Peyer's patch (tissue), 4 donors: Measurements from ENCODE around the gene CDK11B. TPM values are rescaled to one million over a fixed set of nuclear protein-coding genes. Genes with fewer than 3 reads are reported as not detected.

Experiments used
- DNase-seq, 3 donors: peaks; one replicate each; pipeline ENCODE4 v3.0.0-alpha.2; 2017 to 2019
- H3K27ac ChIP-seq, 4 donors: fragments of 200-600 bp; sonication (generic); one replicate each; pipeline ENCODE4 v1.5.1; 2016 to 2019
- H3K27me3 ChIP-seq, 2 donors: fragments of 200-600 bp; sonication (generic); one replicate each; pipeline ENCODE4 v1.5.1; 2019
- H3K36me3 ChIP-seq, 3 donors: fragments of 200-600 bp; sonication (generic); one replicate each; pipeline ENCODE4 v1.5.1; 2016 to 2019
- H3K4me1 ChIP-seq, 4 donors: fragments of 200-600 bp; sonication (generic); one replicate each; pipeline ENCODE4 v1.5.1; 2016 to 2019
- H3K4me3 ChIP-seq, 4 donors: fragments of 200-600 bp; sonication (generic); 1 replicate in 3 of 4; 2 replicates in 1 of 4; pipeline ENCODE4 v1.5.1; 2016 to 2019; ENCODE audit warnings: mild to moderate bottlenecking in 1 of 4
- H3K9me3 ChIP-seq, 4 donors: fragments of 200-600 bp; sonication (generic); one replicate each; pipeline ENCODE4 v1.5.1; 2016 to 2019; ENCODE audit warnings: mild to moderate bottlenecking in 1 of 4
- POLR2A ChIP-seq, 2 donors: fragments of 450-650 bp; IDR thresholded peaks; one replicate each; pipeline ENCODE4 v1.5.1; 2017; ENCODE audit warnings: antibody characterized with exemption in 2 of 2, mild to moderate bottlenecking in 2 of 2, moderate library complexity in 2 of 2
- total RNA-seq, 4 donors: library from RNA; depleted of rRNA; stranded (reverse); fragments of >200 nt; gene quantifications; one replicate each; pipeline ENCODE4 v1.1.0, GENCODE V29; 2016
- TF ChIP-seq, protein P1 (sequence below), 6 experiments: fragments of 450-650 bp in 4 of 6; fragments of 200-600 bp in 2 of 6; sonication (generic) in 1 of 6; IDR thresholded peaks; one replicate each; pipeline ENCODE4 v1.5.1; 2017 to 2019; ENCODE audit warnings: antibody characterized with exemption in 6 of 6, mild to moderate bottlenecking in 3 of 6, moderate library complexity in 1 of 6

The CDK11B gene
- total RNA-seq, 4 donors from 2014 or later: 25.7 to 124 (median 40.9) TPM

DNA sequence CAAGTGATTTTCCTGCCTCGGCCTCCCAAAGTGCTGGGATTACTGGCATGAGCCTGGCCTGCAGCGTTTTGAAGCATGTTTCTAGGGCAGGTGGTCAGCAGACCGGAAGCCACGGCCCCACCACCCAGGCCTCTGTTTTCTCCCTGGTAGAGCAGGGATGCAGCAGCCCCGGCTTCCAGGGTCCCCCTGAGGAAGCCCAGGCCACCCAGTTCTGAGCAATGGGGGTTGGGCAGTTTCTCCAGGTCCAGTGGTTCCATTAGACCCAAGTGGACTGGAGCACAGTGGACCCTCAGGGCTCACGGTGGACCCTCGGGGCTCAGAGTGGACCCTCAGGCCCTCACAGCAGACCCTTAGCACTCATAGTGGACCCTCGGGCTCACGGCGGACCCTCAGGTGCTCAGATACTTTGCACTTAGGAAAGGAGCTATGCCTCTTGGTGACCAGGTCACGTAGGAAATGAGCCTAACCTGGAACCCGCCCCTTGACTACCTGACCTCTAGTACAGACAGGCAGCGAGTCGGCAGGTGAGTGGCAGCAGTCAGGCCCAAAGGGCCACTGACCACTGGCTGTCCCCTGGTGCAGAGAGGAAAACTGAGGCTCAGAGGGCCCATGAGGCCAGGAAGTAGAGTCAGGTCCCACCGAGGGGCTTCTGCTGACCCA lies 54.3 kb downstream of the CDK11B start:
- no peaks in the 10 kb centered on the region for H3K9me3 ChIP-seq
- no peaks in the 10 kb centered on the region for H3K36me3 ChIP-seq
- H3K4me3 ChIP-seq: no peak overlapping the region
- H3K27ac ChIP-seq: no peak overlapping the region
- no peak for TF ChIP-seq POLR2A (IDR thresholded peaks at IDR 0.05)
- TF ChIP-seq, protein P1, sequence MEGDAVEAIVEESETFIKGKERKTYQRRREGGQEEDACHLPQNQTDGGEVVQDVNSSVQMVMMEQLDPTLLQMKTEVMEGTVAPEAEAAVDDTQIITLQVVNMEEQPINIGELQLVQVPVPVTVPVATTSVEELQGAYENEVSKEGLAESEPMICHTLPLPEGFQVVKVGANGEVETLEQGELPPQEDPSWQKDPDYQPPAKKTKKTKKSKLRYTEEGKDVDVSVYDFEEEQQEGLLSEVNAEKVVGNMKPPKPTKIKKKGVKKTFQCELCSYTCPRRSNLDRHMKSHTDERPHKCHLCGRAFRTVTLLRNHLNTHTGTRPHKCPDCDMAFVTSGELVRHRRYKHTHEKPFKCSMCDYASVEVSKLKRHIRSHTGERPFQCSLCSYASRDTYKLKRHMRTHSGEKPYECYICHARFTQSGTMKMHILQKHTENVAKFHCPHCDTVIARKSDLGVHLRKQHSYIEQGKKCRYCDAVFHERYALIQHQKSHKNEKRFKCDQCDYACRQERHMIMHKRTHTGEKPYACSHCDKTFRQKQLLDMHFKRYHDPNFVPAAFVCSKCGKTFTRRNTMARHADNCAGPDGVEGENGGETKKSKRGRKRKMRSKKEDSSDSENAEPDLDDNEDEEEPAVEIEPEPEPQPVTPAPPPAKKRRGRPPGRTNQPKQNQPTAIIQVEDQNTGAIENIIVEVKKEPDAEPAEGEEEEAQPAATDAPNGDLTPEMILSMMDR (IDR thresholded peaks at IDR 0.05): no peak
- DNase-seq: no peak
- peaks cover 0 to 9% (median 3%) of the 10 kb centered on the region in 4 donors for H3K4me1 ChIP-seq
- H3K27me3 ChIP-seq: peaks cover 0 to 6% of the 10 kb centered on the region in 2 donors

DNA sequence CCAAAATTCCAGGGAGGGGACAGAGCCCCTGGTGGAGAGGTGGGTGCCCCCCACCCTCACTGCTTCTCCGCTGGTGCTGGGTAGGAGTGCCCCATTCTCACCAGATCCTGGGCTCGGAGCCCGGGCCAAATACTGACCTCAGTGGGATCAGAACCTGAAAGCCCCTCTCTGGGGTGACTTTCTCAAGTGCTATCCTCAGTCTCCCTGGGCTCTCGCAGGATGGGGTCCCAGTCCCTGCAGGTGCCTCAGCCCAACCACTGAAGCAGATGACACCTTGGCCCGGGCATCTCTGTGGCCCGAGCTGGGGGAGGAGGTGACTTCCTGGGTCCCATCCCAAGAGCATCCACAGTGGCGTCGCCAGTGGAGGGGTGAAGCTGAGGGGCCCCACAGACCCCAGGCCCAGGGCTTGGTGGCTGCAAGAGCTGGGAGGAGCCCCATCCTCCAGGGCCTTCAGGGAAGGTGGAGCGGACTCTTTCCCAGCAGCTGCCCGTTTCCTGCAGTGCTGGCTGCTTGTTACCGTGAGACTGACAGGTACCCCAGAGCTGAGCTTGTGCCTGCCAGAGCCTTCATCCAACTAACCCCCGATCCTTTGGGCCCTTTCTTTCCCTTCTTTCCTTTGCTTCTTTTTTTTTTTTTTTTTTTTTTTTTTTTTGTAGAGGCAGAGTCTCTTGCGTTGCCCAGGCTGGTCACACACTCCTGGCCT lies 55.0 kb downstream of the CDK11B start:
- peaks cover 0 to 10% of the 10 kb centered on the region in 2 donors for H3K27me3 ChIP-seq
- H3K4me3 ChIP-seq: no peak overlapping the region
- no peak for TF ChIP-seq POLR2A (IDR thresholded peaks at IDR 0.05)
- TF ChIP-seq, protein P1 (IDR thresholded peaks at IDR 0.05): no peak
- H3K9me3 ChIP-seq: no peaks in the 10 kb centered on the region
- no peak overlapping the region for H3K27ac ChIP-seq
- no peak for DNase-seq
- no peaks in the 10 kb centered on the region for H3K36me3 ChIP-seq
- H3K4me1 ChIP-seq: peaks cover 0 to 15% (median 6%) of the 10 kb centered on the region in 4 donors

DNA sequence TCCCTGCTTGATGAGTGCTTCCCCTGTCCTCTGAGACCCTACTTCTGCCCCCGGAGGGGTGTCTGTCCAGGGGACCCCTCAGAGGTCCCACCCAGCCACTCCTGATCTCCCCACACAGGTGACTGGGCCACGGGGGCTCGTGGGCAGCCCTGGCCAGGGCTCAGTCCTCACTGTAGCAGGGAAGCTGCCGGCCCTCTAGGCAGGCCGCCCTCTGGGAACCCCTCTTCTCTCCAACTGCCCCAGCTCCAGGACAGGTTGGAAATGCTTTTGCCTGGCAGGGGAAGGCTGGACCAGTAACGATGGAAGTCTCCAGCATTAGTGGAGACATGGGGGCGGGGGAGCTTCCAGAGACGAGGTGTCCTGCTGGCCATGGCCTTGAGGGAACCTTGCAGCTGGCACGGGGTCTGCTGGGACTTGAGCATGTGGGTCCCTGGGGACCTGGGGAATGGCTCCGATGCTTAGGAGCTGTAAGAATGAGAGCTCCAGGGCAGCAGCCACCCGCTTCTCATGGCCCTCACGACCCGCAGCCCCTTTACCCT lies 55.8 kb downstream of the CDK11B start:
- Histone ChIP-seq H3K27me3 (peaks cover 0 to 10% of the 10 kb centered on the region in 2 donors), H3K36me3 (no peaks in the 10 kb centered on the region), H3K4me3 (no peak overlapping the region), H3K4me1 (peaks cover 0 to 15% (median 6%) of the 10 kb centered on the region in 4 donors), H3K27ac (no peak overlapping the region), H3K9me3 (no peaks in the 10 kb centered on the region)
- DNase-seq: no peak
- TF ChIP-seq, protein P1 (IDR thresholded peaks at IDR 0.05): no peak
- no peak for TF ChIP-seq POLR2A (IDR thresholded peaks at IDR 0.05)

DNA sequence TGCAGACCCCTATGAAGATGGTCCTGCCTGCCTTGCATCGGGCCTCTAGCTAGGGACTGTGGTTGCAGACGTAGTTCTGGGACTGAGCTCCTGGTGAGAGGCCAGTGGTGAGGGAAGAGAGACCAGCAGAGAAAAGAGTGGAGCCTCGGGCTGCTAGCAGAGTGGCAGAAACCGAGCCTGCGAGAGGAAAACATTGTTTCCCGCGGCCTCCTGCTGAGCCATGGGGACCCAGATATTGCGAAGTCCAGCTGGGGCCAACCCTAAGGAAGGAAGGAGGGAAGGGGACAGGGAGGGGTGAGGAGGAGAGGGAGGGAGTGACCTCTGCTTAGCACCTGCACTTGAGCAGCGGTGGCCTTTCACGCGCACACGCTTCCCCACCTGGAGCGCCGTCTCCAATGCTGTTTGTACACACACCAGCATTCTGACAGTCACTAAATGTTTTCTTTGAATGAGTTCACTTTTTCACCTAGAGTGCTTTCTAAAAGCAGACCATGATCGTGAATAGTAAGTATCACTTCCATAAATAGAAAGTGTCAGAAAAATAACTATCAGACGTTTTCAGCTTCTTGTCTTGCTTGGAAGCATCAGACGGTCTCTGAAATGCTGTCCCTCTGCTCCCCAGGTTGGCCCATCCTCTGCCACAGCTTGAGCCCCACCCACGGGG lies 56.4 kb downstream of the CDK11B start:
- H3K27me3 ChIP-seq: peaks cover 0 to 10% of the 10 kb centered on the region in 2 donors
- H3K36me3 ChIP-seq: no peaks in the 10 kb centered on the region
- H3K4me1 ChIP-seq: peaks cover 0 to 21% (median 6%) of the 10 kb centered on the region in 4 donors
- H3K27ac ChIP-seq: no peak overlapping the region
- TF ChIP-seq, protein P1 (IDR thresholded peaks at IDR 0.05): no peak
- TF ChIP-seq POLR2A (IDR thresholded peaks at IDR 0.05): no peak
- DNase-seq: no peak
- no peak overlapping the region for H3K4me3 ChIP-seq
- no peaks in the 10 kb centered on the region for H3K9me3 ChIP-seq

DNA sequence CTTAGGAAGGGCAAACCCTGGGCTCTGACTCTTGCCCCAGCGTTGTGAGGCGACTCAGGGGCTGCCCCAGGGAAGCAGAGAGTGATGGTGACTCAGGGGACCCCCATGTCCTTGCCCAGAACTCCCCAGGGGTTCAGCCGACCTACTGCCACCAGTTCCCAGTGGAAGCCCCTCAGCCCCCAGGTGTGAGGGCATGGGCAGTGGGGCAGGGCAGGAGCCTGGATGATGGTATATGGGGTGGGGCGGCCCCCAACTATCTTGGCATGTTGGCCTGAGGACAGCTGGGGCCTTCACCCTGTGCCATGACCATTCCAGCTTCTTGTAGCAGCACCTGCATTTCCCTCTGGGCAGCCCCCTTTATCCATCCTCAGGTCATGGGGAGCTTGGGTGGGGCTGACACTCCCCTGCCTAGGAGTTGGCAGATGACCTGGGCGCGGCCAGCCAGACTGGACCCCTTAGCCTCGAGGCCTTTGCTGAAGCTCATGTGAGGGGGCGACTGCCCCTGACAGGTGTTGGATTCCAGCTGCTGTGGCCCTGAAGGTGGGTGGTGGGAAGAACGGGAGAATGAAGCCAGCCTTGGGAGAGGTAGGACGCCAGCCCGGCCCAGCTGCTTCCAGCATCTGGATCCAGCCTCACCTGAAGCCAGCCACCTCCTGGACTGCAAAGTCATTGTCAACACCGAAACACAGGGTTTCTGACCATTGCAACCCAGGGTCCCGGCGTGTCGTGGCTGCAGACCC lies 57.1 kb downstream of the CDK11B start:
- no peak for DNase-seq
- Histone ChIP-seq H3K4me3 (no peak overlapping the region), H3K36me3 (no peaks in the 10 kb centered on the region), H3K27ac (no peak overlapping the region), H3K9me3 (no peaks in the 10 kb centered on the region), H3K27me3 (peaks cover 0 to 14% of the 10 kb centered on the region in 2 donors), H3K4me1 (peaks cover 0 to 22% (median 6%) of the 10 kb centered on the region in 4 donors)
- TF ChIP-seq POLR2A (IDR thresholded peaks at IDR 0.05): no peak
- TF ChIP-seq, protein P1 (IDR thresholded peaks at IDR 0.05): no peak
